Activated CD8-positive, alpha-beta memory T cell treated with anti-CD3 and anti-CD28 coated beads, Interleukin-2, amount 50 U/mL, for 4 hours (primary cell): ENCODE measurements around the gene RAD51AP2.
"Not testable (repeated sequence)": the region's sequence is repeated elsewhere in the genome, so short reads cannot be mapped to it uniquely, and the experiment has no call there.

Experiments
- DNase-seq: peaks from one replicate; pipeline ENCODE4 v3.0.0-alpha.2; 2020

Gene RAD51AP2

GRCh38 chr2:17518212-17519154 lies at the start of gene RAD51AP2:
Gene RAD51AP2 (minus strand): TSS chr2:17518440. CDS start chr2:17518415, 25 bp downstream.
- DNase-seq = no peak

- DNase-seq = not testable (repeated sequence)
Measured at GRCh38 chr2:17565726-17566125, 47.5 kb upstream of the RAD51AP2 start.

DNA sequence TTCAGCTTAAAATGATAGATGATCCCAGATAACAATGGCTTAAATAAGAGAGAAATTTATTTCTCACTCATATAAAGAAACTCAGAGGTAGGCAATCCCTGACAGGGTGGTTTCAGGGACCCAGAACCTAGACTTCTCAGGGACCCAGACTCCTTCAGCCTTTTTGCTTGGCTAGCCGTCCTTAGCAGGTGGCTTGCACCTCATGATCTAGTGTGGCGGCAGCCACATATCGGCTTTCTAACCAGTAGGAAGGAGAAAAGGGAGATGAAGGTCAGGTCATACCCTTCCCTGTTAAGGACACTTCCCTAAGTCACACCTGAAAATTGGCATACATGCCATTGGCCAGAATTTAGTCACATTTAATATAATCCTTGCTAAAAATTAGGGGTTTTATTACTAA lies 40.6 kb upstream of the RAD51AP2 start:
- no peak for DNase-seq

DNA sequence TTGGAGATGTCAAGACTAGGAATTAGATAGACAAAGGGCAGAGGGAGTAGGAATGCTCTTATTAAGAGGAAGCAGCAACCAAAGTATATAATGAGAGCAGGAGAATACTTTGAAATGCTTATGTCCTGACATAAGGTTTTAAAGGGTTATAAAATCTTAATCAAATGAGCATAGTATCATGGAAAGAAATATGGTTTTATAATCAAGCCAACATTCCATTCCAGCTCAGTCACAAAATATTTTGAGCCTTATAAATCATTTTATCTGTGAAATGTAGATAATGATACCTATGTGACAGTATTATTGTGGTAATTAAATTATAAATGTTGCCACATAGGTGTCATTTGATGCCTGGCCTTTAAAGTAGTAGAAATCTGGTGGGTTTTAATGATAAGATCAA lies 39.8 kb upstream of the RAD51AP2 start:
- DNase-seq = no peak

DNA sequence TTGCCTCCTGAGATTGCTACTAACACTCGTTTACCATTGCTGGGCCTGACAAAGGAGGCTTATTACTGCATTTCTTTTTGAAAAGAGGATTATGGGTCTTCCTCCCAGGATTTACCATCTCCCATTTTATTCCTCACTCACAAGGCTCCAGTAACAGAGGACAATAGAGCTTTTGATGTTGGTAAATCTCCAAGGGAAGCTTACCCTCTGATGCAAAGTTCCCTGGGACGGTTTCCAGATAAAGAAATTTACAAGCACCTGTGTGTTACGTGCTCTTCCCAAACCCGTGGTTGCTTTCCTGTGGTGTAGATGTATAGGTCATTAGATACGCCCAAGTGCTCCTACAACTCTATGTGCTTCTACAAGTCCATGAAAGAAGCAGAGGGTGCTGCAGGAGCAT lies 39.4 kb upstream of the RAD51AP2 start:
- no peak for DNase-seq

DNA sequence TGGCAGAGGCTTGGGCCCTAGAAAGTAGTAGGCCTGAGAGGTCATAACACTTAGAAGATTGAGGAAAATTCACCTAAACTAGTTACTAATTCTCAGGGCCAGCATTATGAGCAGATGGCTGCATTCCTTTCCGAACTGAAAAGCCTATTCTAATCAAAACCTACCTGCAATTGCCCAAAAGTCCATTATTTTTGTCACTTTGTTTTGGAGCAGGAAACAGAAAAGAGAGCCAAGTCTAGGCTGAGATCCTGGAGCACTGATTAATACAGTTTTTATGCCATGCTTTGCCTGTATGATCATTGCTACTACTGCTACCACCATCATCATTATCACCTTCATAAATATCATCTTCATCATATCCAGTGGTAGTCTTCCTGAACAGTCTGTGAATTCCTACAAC lies 36.9 kb upstream of the RAD51AP2 start:
- no peak for DNase-seq

- no peak for DNase-seq
Measured at GRCh38 chr2:17550907-17551306, 32.7 kb upstream of the RAD51AP2 start.

- no peak for DNase-seq
Measured at GRCh38 chr2:17547737-17548136, 29.5 kb upstream of the RAD51AP2 start.

DNA sequence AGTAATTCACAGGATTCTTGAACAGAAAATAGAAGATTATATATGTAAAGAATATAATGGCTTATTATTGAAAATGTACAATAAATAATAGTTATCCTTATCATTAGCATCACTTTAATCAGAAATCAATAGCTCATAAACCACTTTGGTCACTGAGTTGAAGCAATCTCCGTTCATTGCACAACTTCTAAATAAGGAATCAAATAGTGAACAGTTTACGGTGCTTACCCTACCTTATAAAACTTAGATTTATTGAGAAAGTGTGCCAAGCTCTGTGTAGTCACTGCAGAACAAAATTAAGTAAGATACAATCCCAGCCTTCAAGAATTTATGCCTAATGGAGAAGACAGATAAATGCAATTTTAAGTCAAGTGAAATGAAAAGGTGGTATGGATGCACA lies 29.0 kb upstream of the RAD51AP2 start:
- DNase-seq = no peak

GRCh38 chr2:17545680-17546613 lies 27.7 kb upstream of the RAD51AP2 start:
- DNase-seq = no peak

- DNase-seq = no peak
Measured at GRCh38 chr2:17544256-17544655, 26.0 kb upstream of the RAD51AP2 start.

- no peak for DNase-seq
Measured at GRCh38 chr2:17543848-17544247, 25.6 kb upstream of the RAD51AP2 start.

- DNase-seq = no peak
Measured at GRCh38 chr2:17543131-17543660, 25.0 kb upstream of the RAD51AP2 start.

- DNase-seq = no peak
Measured at GRCh38 chr2:17542471-17542870, 24.2 kb upstream of the RAD51AP2 start.

DNA sequence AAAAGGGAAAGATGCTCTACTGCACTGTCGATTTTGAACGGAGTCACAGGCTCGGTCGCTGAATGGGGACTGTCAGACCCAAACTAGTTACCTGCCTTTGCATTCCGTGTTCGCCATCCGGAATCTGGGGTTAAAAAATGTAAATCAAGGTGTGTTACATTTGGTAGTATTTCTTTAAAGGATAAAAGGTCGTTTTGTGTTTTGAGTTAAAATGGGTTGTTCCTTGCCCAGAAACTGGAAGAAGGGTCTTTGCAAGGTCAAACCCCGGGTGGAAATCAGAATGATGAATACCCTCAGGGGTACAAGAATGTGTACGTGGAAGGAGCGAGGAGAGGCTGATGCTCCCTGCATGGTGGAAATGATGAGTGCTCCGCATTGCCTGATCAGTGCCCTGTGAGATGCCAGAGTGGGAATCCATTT lies 23.3 kb upstream of the RAD51AP2 start:
- no peak for DNase-seq

DNA sequence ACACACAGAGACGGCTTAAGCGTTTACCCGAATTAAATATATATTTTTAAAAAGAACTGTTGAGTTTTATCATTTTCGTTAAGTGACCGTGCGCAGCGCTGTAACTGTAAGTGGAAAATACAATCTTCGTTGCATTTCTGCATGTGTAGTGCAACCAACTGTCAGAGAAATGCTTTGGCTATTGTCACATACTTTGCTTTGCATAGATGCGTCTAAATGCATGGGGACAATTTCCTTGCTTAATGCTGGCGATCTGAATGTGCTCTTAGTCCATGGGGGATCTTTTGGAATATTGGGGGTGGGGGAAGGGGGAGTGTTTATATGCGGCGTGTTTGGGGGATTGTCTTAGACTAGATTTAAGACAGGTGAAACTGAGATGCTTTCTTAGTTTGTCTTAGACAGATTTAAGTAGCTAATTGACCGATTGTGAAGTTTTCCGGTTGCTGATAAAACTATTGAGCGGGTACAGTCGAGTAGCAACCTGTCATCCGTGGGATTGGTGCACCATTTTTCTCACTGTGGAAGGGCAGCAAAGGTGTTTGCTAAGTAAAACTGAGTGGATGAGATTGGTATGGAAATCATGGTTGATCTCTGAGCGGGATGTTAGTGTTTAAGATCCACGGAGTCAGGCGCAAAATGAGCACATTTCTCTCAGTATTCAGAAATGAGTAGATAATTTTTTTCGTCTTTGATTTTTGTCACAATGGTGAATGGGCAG lies 22.7 kb upstream of the RAD51AP2 start:
- no peak for DNase-seq

GRCh38 chr2:17540093-17540812 lies 22.0 kb upstream of the RAD51AP2 start, which contains the start of gene VSNL1:
Gene VSNL1 (plus strand): TSS chr2:17540696. CDS start chr2:17592075, 51,379 bp downstream.
- no peak for DNase-seq

- DNase-seq = no peak
Measured at GRCh38 chr2:17539611-17540092, 21.4 kb upstream of the RAD51AP2 start.

GRCh38 chr2:17538844-17539554 lies 20.8 kb upstream of the RAD51AP2 start:
- DNase-seq = no peak

DNA sequence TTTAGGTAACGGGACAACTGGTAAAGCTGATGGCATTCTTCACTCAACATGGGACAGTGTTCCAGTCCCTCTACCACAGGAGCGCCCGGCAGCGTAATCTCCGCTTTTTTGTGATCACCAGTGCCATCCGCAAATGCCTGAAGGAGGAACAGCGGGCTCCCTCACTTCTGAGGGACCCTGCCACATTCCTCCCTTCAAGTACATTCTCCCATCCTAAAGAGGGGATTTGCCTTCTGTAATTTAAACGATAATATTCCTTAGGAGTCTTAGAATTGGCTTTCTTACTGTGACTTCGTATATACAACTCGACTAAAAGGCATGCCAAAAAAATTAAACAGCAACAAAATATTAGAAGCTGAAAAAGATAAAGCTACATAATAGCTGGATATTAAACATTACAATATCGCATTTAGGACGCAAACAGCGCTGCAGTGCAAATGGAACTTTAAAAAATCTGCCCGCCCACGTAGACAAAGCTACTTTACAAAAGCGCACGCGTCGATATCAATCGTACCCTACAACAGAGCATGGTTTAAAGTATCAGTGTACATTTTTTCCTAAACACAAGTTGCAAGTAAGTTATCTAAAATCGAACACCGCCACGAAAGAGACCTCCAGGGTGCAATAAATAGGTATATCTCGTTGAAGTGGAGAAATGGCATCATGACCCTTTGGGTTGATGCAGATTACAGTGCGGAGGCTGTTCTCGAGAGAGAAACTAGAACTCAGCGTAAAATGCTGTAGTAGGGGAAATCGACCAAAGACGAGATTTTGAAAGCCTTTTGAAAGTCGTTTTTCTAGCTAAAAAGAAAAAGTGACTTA lies 20.0 kb upstream of the RAD51AP2 start:
- no peak for DNase-seq
